Uterus (tissue), 2 donors: Measurements from ENCODE around the gene ATG16L1.

ENCODE experiments used
- POLR2A ChIP-seq, 2 donors: fragments of 450-650 bp; IDR thresholded peaks; one replicate each; pipeline ENCODE4 v1.6.1; 2016; ENCODE audit warnings: antibody characterized with exemption in 2 of 2, mild to moderate bottlenecking in 1 of 2, moderate library complexity in 1 of 2
- TF ChIP-seq, protein P1 (sequence below), 4 experiments: fragments of 200-600 bp in 2 of 4; fragments of 450-650 bp in 2 of 4; sonication (generic) in 2 of 4; IDR thresholded peaks; one replicate each; pipeline ENCODE4 v1.5.1; 2016 to 2019; ENCODE audit warnings: antibody characterized with exemption in 4 of 4, mild to moderate bottlenecking in 2 of 4, moderate library complexity in 1 of 4

DNA sequence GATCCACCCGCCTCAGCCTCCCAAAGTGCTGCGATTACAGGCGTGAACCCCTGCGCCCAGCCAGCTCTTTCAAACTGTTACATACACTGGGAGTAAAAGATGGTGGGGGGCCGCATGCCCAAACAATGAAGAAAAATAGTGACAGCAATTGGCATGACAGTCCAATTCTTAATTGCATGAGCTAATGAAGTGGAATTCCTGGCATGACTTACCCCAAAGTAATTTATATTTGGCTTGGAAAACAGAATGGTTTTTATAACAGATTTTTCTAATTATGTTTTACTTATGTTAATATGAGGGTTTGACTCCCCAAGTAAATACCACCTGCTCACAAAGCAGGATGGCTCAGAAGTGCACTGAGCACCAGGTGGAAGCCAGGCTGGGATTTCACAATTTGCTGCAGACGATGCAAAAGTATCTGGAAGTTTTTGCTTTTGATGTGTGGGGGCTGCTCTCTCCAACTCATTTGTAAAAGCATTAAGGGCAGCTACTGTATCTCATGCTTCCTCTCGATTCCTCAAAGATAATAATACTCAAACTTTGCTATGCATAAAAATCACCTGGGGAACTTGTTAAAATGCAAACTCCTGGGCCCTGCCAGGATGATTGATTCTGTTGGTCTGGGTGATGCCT lies 24.0 kb upstream of the ATG16L1 start:
- TF ChIP-seq POLR2A (IDR thresholded peaks at IDR 0.05): no peak
- TF ChIP-seq, protein P1, sequence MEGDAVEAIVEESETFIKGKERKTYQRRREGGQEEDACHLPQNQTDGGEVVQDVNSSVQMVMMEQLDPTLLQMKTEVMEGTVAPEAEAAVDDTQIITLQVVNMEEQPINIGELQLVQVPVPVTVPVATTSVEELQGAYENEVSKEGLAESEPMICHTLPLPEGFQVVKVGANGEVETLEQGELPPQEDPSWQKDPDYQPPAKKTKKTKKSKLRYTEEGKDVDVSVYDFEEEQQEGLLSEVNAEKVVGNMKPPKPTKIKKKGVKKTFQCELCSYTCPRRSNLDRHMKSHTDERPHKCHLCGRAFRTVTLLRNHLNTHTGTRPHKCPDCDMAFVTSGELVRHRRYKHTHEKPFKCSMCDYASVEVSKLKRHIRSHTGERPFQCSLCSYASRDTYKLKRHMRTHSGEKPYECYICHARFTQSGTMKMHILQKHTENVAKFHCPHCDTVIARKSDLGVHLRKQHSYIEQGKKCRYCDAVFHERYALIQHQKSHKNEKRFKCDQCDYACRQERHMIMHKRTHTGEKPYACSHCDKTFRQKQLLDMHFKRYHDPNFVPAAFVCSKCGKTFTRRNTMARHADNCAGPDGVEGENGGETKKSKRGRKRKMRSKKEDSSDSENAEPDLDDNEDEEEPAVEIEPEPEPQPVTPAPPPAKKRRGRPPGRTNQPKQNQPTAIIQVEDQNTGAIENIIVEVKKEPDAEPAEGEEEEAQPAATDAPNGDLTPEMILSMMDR (IDR thresholded peaks at IDR 0.05): no peak
